B cell (primary cell): ENCODE measurements around the gene MSLN.

ENCODE experiments used
- CTCF ChIP-seq: fragments of 200-600 bp; IDR thresholded peaks from one replicate; pipeline ENCODE4 v1.8.0; 2022; ENCODE audit warnings: antibody characterized with exemption, mild to moderate bottlenecking
- EZH2 ChIP-seq: IDR thresholded peaks from 2 replicates; pipeline ENCODE4 v1.6.1; 2012; ENCODE audit warnings: borderline replicate concordance, low read depth, mild to moderate bottlenecking, moderate library complexity, low read length; ENCODE audit not compliant: insufficient read depth, poor library complexity, severe bottlenecking

- TF ChIP-seq CTCF (no peak), EZH2 (no peak)
Observed at GRCh38 chr16:777826-778225, 17.3 kb downstream of the MSLN start.
